Suprapubic skin (tissue), 4 donors: ENCODE results near the gene XRRA1. TPM values are rescaled to one million over a fixed set of nuclear protein-coding genes. Genes with fewer than 3 reads are reported as not detected.
"Not testable (repeated sequence)": the region's sequence is repeated elsewhere in the genome, so short reads cannot be mapped to it uniquely, and the experiment has no call there.

Experiments
- DNase-seq, 2 donors: peaks; one replicate each; pipeline ENCODE4 v3.0.0-alpha.2; 2019; ENCODE audit warnings: low spot score in 2 of 2
- H3K27ac ChIP-seq: fragments of 200-600 bp; sonication (generic); one replicate; pipeline ENCODE4 v1.5.1; 2019
- H3K27me3 ChIP-seq: fragments of 200-600 bp; sonication (generic); one replicate; pipeline ENCODE4 v1.5.1; 2019
- H3K36me3 ChIP-seq: fragments of 200-600 bp; sonication (generic); one replicate; pipeline ENCODE4 v1.5.1; 2019
- H3K4me1 ChIP-seq: fragments of 200-600 bp; sonication (generic); one replicate; pipeline ENCODE4 v1.5.1; 2019
- H3K4me3 ChIP-seq: fragments of 200-600 bp; sonication (generic); one replicate; pipeline ENCODE4 v1.5.1; 2019; ENCODE audit warnings: mild to moderate bottlenecking
- H3K9me3 ChIP-seq: fragments of 200-600 bp; sonication (generic); one replicate; pipeline ENCODE4 v1.5.1; 2019
- EP300 ChIP-seq: sonication (generic); formaldehyde crosslinking; IDR thresholded peaks from one replicate; pipeline ENCODE4 v1.6.1; 2017; ENCODE audit warnings: antibody characterized with exemption
- POLR2A ChIP-seq, 2 donors: fragments of 450-650 bp; IDR thresholded peaks; one replicate each; pipeline ENCODE4 v1.6.1; 2017; ENCODE audit warnings: antibody characterized with exemption in 2 of 2, mild to moderate bottlenecking in 2 of 2, moderate library complexity in 2 of 2
- POLR2AphosphoS5 ChIP-seq, 3 donors: sonication (generic); formaldehyde crosslinking; IDR thresholded peaks; one replicate each; pipeline ENCODE4 v1.6.1; 2017; ENCODE audit warnings: antibody characterized with exemption in 3 of 3
- WGBS: methylation state at CpG from one replicate; pipeline ENCODE4 v1.1.5; 2018; 5-methylcytosine and 5-hydroxymethylcytosine counted together
- total RNA-seq, 4 donors: library from RNA; depleted of rRNA; stranded (reverse); fragments of >200 nt; gene quantifications; one replicate each; pipeline ENCODE4 v1.1.0, GENCODE V29; 2016
- TF ChIP-seq, protein P1 (sequence below), 2 donors: fragments of 200-600 bp in 1 of 2; fragments of 450-650 bp in 1 of 2; sonication (generic) in 1 of 2; IDR thresholded peaks; one replicate each; pipeline ENCODE4 v1.5.1; 2016 to 2019; ENCODE audit warnings: antibody characterized with exemption in 2 of 2, mild to moderate bottlenecking in 1 of 2, moderate library complexity in 1 of 2

The XRRA1 gene
- 10 to 100 TPM; 10.5 to 17.4 (median 13.7) TPM for total RNA-seq

GRCh38 chr11:74948898-74949752, at the start of gene XRRA1, which contains the start of gene SPCS2:
Gene XRRA1 (minus strand): TSS chr11:74949091. CDS start chr11:74940878, 8,213 bp downstream.
Gene SPCS2 (plus strand): TSS chr11:74949266. CDS start chr11:74949286, 20 bp downstream.
- Histone ChIP-seq H3K27ac (peak within 1 kb of the TSS; percentile 86), H3K4me1 (peaks cover 43% of the 10 kb centered on the region), H3K27me3 (no peaks in the 10 kb centered on the region), H3K36me3 (peaks cover 7% of the 10 kb centered on the region), H3K9me3 (no peaks in the 10 kb centered on the region), H3K4me3 (peak within 1 kb of the TSS; percentile 89)
- WGBS, result under 1% methylated on average over 26 of the region's 67 CpGs
- DNase-seq, result peak; percentile 99 to 100
- no peak for TF ChIP-seq EP300
- TF ChIP-seq POLR2A (IDR thresholded peaks at IDR 0.05), result peak; percentile 68
- TF ChIP-seq POLR2AphosphoS5 (IDR thresholded peaks at IDR 0.05), result peak; percentile 68 to 90 (median 79)
- TF ChIP-seq, protein P1, sequence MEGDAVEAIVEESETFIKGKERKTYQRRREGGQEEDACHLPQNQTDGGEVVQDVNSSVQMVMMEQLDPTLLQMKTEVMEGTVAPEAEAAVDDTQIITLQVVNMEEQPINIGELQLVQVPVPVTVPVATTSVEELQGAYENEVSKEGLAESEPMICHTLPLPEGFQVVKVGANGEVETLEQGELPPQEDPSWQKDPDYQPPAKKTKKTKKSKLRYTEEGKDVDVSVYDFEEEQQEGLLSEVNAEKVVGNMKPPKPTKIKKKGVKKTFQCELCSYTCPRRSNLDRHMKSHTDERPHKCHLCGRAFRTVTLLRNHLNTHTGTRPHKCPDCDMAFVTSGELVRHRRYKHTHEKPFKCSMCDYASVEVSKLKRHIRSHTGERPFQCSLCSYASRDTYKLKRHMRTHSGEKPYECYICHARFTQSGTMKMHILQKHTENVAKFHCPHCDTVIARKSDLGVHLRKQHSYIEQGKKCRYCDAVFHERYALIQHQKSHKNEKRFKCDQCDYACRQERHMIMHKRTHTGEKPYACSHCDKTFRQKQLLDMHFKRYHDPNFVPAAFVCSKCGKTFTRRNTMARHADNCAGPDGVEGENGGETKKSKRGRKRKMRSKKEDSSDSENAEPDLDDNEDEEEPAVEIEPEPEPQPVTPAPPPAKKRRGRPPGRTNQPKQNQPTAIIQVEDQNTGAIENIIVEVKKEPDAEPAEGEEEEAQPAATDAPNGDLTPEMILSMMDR (IDR thresholded peaks at IDR 0.05), result no peak

- Histone ChIP-seq H3K27ac (no peak overlapping the region), H3K36me3 (peaks cover 22% of the 10 kb centered on the region), H3K4me3 (no peak overlapping the region), H3K4me1 (peaks cover 8% of the 10 kb centered on the region), H3K27me3 (no peaks in the 10 kb centered on the region), H3K9me3 (no peaks in the 10 kb centered on the region)
- DNase-seq, result no peak
- WGBS, result 97% methylated on average over 5 of the region's 5 CpGs
- TF ChIP-seq, protein P1 (IDR thresholded peaks at IDR 0.05), result no peak
- no peak for TF ChIP-seq POLR2A (IDR thresholded peaks at IDR 0.05)
- TF ChIP-seq EP300, result no peak
- TF ChIP-seq POLR2AphosphoS5 (IDR thresholded peaks at IDR 0.05), result no peak
These were observed 44.0 kb upstream of the XRRA1 start for GRCh38 chr11:74992852-74993251.

DNA sequence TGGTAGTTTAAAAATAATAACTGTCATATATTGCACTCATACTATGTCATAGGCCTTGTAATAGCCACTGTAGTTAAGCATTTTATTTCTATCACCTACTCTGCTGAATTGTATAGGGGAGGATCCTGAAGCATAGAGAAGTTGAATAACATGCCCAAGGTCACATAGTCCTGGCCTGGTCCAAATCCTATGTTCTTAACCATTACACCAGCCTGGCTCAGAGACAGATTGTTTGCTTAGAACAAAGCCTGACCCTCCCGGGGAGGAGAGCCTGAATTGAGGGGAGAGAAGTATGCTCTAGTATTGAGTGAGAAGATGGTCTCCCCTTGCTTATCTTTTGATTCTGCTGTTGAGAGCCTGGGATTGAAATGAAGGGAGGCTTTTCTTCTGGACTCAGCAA, 42.0 kb upstream of the XRRA1 start:
- H3K4me1 ChIP-seq, result peaks cover 8% of the 10 kb centered on the region
- 86% methylated on average over 1 of the region's 1 CpG for WGBS
- H3K27me3 ChIP-seq, result no peaks in the 10 kb centered on the region
- DNase-seq, result no peak
- no peaks in the 10 kb centered on the region for H3K9me3 ChIP-seq
- peaks cover 18% of the 10 kb centered on the region for H3K36me3 ChIP-seq
- H3K27ac ChIP-seq, result no peak overlapping the region
- H3K4me3 ChIP-seq, result no peak overlapping the region
- TF ChIP-seq, protein P1 (IDR thresholded peaks at IDR 0.05), result no peak
- TF ChIP-seq POLR2A (IDR thresholded peaks at IDR 0.05) (no peak), POLR2AphosphoS5 (IDR thresholded peaks at IDR 0.05) (no peak), EP300 (no peak)

DNA sequence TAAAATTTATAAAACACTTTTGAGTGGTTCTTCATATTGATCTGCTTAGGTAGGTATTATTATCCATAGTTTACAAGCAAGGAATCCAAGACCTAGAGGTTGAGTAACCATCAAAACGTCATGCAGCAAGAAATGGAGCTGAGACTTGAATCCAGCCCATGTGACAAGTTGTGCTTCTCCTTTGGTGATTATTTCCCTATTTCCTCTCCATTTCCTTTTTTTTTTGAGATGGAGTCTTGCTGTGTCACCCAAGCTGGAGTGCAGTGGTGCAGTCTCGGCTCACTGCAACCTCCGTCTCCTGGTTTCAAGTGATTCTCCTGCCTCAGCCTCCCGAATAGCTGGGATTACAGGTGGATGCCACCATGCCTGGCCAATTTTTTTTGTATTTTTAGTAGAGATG, 41.3 kb upstream of the XRRA1 start:
- H3K4me3 ChIP-seq, H3K9me3 ChIP-seq, H3K27me3 ChIP-seq, DNase-seq, H3K27ac ChIP-seq, H3K4me1 ChIP-seq: not testable (repeated sequence)
- peaks cover 12% of the 10 kb centered on the region for H3K36me3 ChIP-seq
- WGBS, result 91% methylated on average over 4 of the region's 4 CpGs

DNA sequence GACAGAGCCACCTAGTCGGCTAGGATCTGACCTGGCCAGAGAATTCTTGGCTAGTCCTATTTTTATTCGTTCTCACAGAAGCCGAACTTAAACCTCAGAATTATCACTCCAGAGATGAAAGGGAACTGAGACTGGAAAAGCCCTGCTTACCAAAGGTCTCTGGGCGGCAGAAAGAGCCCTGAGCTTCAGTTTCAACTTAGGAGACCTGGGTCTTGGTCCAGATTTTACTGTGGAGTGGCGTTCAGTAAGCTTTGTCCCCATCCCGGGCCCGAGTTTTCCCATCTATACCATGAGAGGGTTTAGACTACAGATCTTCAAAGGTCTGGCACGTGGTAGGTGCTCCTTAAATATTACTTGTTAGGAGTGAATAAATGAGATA, 40.4 kb upstream of the XRRA1 start:
- H3K4me3 ChIP-seq, result peak overlapping the region; percentile 75
- peak overlapping the region; percentile 49 for H3K27ac ChIP-seq
- H3K27me3 ChIP-seq, result no peaks in the 10 kb centered on the region
- TF ChIP-seq EP300, result no peak
- no peak for TF ChIP-seq POLR2AphosphoS5 (IDR thresholded peaks at IDR 0.05)
- no peak for TF ChIP-seq POLR2A (IDR thresholded peaks at IDR 0.05)
- TF ChIP-seq, protein P1 (IDR thresholded peaks at IDR 0.05), result no peak
- no peaks in the 10 kb centered on the region for H3K9me3 ChIP-seq
- no peak for DNase-seq
- peaks cover 8% of the 10 kb centered on the region for H3K4me1 ChIP-seq
- WGBS, result 6% methylated on average over 7 of the region's 8 CpGs
- peaks cover 3% of the 10 kb centered on the region for H3K36me3 ChIP-seq
